Stimulated activated CD8-positive, alpha-beta memory T cell treated with anti-CD3 and anti-CD28 coated beads, Interleukin-15, amount 100 ng/mL, for 1 hour (primary cell): ENCODE data around the gene GPR146.
"Not testable (repeated sequence)": the region's sequence is repeated elsewhere in the genome, so short reads cannot be mapped to it uniquely, and the experiment has no call there.

Experiments used
- DNase-seq: peaks from one replicate; pipeline ENCODE4 v3.0.0-alpha.2; 2020; ENCODE audit warnings: low read depth

GPR146 gene

DNA sequence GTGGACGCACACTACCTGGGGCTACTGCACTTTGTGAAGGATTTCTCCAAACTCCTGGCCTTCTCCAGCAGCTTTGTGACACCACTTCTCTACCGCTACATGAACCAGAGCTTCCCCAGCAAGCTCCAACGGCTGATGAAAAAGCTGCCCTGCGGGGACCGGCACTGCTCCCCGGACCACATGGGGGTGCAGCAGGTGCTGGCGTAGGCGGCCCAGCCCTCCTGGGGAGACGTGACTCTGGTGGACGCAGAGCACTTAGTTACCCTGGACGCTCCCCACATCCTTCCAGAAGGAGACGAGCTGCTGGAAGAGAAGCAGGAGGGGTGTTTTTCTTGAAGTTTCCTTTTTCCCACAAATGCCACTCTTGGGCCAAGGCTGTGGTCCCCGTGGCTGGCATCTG lies 14.0 kb downstream of the GPR146 start:
- no peak for DNase-seq

DNA sequence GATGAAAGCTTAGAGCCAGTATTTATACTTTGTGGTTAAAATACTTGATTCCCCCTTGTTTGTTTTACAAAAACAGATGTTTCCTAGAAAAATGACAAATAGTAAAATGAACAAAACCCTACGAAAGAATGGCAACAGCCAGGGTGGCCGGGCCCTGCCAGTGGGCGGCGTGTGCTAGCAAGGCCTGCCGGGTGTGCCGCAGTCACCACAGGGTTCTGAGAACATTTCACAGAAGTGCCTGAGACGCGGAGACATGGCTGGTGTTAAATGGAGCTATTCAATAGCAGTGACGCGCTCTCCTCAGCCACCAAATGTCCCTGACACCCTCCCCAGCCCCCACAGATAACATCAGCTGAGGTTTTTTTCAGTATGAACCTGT lies 14.5 kb downstream of the GPR146 start:
- no peak for DNase-seq

DNA sequence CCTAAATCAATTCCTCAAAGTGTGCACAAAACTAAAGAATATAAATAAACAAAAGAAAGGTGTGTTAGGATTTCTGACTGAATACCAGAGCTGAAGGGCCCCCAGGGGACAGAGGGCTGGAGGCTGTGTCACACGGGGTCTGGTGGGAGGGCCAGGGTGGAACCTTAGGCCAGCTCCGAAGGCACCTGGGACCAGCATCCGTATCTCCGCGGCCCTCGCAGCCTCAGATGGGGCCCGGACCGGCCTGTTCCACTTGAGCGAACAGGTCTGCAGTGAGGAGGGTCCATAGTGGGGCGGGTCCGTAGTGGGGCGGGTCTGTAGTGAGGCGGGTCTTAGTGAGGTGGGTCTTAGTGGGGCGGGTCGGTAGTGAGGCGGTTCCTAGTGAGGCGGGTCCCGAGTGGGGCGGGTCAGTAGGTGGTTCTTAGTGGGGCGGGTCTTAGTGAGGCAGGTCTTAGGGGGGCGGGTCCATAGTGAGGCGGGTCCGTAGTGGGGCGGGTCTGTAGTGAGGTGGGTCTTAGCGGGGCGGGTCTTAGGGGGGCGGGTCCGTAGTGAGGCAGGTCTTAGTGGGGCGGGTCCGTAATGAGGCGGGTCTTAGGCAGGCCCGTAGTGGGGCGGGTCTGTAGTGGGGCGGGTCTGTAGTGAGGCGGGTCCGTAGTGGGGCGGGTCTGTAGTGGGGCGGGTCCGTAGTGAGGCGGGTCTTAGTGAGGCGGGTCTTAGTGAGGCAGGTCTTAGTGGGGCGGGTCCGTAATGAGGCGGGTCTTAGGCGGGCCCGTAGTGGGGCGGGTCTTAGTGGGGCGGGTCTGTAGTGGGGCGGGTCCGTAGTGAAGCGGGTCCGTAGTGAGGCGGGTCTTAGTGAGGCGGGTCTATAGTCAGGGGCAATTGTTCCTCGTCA lies 15.1 kb downstream of the GPR146 start:
- no peak for DNase-seq

DNA sequence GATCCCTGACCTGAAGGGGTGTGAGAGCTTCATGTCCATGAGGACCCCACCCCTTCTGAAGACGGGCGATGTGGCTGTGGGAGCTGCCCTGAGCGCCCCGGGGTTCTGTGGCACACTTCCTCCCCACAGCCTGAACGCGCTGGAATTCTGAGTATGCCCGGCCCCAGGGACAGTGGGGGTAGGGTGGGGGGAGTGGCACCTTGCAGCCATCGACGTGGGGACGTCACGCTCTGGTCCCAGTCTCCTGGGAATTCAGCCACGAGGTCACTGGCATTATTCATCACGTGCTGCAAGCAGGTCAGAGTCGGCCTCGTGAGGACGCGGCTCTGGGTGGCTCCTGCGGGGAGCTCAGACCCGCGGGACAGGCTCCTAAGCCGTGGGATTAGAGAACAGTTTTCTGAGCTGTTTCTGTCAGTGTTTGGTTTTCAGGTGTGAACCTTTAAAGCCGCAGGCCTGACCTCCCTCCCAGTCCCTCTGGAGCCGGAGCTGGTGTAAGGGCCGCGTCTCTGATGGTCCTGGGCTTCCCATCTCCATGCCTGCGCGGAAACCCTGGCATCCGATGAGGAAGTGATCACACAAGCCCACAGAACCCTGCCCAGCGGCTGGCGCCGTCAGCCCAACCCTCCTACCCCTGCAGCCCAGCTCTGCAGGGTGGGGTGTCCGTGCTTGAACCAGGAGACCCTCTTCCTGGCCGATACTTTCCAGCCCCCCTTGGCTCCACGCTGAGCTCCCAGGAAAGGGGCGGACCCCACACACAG lies 16.1 kb downstream of the GPR146 start:
- no peak for DNase-seq

DNA sequence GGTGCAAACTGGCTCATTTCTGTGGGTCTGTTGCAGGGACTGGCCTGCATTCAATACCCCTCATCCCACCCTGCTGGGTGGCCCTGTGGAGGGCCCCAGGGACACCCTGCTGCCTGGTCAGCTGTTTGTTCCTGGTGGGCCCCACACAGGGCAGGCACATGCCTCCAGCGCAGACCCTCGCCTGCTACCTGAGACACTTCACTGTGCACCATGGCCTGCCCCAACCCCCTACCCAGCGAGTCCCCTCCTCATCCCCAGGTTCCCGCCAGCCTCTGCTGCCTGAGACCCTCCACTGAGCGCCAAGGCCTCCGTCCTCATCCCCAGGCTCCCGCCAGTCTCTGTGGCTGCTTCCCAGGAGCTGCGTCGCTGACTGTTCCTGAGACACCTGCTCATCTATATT lies 16.8 kb downstream of the GPR146 start:
- no peak for DNase-seq

DNA sequence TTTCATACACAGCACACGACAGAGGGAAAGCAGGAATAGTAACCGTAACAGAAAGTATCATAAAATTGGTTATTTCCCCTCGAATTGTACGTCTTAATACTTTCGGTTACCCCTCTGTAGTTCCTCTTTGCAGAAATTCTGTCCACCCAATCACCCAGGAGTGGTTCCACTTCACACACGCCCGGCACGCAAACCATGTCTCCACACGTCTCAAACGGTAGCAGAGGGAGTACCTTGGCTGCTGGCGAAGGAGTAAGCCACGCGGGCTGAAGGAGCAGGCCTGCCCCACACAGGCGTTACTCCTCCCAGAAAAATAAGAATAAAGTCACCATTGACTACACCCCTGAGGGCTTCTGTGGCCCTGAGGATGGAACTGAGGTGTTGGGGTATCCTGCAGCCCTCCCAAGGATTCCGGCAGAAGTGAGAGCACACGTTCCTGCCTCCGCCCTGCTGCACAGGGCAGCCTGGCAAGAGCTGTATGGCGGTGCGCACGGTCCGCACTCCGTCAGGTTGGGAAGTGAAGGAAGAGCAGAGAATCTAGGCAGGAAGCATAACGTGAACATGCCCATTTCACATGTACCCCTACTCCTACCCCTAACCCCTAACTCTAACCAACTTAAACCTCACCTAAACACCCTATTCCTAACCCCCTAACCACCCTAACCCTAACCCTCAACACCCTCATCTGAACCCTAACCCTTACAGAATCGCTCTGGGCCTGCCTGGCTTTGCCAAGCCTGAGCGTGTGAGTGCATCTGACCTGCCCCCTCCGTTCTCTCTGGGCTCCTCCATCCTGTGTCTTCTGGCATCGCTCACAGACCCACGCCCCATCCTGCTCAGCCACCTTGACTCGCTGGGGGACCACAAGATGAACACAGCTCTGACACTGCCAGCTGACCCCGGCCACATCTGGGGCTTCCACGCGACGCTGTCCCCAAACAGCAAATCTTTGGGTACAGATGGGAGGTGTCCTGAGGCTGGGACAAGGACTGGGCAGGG lies 18.2 kb downstream of the GPR146 start:
- no peak for DNase-seq

DNA sequence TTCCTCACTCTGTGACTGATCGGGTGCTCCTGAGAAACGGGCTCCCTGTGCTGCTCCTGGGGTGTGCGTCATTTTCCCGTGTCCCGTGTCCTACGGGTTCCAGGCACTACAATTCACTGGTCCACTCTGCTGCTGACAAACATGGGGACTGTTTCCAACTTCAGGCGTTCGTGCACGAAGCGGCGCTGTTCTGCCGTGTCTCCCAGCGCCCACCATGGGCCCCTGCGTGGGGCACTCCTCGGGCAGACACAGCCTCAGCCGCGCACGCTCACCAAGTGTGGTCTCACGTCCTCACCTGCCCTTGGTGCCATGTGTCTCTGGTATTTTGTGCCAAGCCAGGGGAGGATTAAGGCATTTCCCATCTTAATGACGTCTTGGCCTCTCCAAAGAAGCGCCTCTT lies 19.0 kb downstream of the GPR146 start:
- no peak for DNase-seq

DNA sequence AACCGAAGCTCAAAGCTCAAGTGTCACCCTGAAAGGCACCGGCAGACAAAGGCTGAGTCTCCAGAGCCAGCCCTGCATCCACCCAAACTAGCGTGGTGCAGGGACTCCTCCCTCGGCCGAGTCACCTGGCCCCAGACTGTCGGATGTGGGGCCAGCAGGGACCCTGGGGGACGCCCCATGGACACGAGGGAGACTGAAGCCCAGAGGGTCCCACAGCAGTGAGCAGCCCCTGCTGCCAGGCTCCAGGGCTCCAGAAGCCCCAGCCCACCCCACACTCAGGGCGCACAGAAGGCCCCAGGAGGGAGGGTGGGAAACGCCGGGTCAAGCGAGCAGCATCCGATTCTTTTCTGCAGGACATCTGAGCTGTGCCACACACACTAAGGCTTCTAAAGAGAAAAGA lies 20.2 kb downstream of the GPR146 start:
- DNase-seq, result no peak

DNA sequence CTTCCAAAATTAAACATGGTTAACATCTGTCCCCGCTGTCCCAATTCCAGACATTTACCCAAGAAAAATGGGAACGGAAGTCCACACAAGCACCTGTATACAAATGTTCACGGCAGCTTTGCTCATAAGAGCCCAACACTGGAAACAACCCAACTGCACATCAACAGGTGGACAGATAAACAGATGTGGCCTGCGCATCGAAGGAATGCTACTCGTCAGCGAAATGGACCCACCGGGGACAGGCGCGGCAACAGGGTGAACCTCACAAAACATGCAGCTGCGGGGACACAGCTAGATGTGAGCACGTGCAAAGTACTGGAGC lies 20.9 kb downstream of the GPR146 start:
- no peak for DNase-seq

DNA sequence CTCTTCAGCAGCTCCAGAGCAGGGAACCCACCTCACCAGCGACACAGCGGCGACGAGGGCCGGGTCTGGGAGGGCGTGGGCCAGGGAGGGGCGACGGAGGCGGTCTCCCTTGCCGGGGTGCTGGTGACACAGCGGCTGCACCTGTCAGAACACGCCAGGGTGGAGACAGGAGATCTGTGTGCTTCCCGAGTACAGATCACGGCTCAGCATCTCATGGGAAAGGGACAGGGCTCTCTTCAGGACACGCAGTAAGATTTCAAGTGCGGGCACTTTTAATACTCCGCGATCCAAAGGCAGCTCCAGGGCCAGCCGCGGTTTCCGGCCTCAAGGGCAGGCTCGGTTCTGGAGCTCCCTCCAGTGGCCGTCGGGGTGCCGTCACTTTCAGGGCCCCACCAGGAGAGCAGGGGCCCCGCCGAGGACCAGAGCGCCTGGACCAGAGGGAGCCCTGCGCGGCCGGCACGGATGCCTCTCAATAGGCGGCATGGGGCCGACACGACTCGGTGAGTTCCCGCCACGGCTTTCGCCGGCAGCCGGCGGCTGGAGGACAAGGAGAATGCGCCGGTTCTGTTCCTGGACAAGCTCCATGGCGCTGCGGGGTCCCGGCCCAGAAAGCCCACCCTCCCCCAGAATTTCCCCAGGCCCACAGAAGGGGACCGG lies 21.4 kb downstream of the GPR146 start:
- DNase-seq, result peak; percentile 74

DNA sequence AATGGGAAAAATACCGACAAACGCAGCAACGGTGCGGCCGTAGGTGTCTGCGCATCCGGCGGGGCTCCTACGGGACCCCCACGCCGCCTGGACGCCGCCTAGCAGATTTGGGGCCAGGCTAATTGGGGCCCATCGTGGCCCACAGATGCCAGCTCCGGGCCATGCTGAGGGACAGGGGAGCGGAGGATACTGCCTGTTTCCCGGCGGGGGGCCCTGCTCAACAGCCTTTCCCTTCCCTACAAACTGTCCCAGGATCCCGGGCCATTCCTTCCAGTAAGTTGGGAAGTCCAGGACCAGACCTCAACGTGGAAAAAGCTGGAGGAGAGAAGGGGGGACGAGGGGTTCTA lies 21.9 kb downstream of the GPR146 start:
- DNase-seq, result no peak

DNA sequence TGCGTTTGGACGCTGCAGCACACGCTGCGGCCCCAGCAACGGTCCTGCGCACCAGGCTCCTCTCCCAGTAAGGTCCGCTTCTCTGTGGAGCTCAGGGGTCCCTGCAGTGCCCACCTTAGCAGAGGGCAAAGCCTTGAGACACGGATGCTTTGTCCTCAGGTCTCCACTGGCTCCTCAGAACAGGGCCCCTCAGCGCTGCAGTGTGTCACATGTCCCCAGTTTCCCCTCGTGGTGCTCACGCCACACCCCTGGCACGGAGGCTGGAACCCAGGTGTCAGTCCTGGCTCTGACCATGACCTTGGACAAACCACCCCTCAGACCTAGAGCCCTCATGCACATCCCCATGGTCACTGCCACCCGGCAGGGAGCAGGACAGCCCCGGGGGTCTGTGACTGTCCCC lies 23.7 kb downstream of the GPR146 start:
- DNase-seq, result no peak

DNA sequence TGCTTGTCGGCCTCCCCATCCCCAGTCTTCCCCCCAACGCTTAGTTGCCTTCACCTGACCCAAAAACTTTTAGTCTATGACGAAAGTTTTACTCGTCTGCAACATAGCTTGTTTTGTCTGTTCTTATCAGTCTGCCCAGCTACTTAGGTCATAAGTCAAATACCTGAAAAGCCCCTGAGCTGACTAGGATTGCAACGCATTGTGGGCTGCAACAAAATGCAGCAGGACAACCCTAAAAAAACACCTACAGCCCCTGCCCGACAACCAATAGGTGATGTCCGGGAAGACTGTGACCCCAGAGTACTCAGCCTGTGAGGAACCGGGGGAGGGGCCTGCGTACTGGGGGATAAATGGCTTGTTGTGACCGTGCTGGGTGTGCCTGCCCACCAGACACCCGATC lies 24.3 kb downstream of the GPR146 start:
- no peak for DNase-seq

DNA sequence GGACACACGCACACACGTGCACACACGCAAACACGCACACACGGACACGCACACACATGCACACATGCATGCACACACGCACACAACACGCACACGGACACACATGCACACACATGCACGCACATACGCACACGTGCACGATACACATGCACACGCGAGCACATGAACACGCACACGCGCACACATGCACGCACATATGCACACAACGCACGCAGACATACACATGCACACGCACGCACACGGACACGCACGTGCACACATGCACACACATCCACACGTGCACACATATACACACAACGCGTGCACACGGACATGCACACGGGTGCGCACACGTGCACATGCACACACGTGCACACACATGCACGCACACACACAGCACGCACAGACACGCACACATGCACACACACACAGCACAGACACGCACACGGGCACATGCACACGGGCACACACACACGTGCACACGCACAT lies 26.2 kb downstream of the GPR146 start:
- DNase-seq, result no peak

DNA sequence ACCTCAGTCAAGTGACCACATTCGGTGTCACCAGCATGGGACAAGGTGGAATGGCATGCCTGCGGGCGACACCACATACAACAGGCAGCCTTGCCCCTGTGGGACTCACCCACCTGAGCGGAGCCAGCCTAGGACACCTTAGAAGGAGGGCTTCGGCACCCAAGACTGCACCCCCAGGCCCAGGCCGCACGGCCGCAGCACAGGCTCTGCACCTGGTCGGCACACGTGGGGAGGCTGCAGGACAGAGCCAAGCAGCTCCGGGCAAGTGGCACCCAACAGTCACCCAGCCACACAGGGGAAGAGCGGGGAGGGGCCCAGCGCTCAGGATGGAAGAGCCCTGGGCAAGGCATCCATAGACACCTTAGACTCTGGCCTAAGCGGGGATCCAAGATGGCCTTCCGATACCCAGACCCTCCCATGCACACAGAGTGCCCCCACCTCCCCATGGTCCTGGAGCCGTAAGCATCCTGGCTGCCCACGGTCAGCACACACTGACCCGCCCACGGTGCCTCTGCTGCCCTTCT lies 27.4 kb downstream of the GPR146 start:
- no peak for DNase-seq

DNA sequence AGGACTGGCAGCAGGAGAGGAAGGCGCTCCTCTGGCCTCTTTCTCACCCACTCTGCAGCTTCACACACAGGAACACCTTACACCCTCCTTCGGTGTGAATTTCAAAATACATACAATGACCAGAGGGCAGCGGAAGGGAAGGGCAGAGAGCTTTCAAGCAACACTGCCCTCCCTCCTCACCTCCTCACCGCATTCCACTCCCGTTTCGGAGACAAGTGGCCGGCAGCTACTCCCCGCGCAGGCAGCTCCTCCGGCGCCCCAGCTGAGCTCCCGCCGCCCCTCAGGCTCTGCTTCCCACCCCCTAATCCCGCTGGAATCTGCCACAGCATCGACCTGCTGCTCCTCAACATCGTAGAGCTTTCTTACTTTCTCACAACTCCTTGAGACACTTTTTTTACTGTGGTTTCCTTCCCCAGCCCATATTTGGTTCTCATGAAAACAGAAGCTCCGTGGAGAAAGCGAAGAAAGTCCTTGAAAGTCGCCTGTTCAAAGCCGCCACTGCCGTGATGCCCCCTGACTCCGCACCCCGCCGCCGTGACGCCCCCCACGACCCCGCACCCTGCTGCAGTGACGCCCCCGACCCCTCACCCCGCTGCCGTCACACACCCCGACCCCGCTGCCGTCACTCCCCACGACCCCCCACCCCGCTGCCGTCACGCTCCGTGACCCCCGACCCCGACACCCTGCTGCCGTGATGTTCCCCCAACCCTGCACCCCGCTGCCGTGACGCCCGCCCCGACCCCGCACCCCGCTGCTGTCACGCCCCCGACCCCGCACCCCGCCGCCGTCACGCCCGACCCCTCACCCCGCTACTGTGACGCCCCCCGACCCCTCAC lies 29.0 kb downstream of the GPR146 start:
- no peak for DNase-seq

DNA sequence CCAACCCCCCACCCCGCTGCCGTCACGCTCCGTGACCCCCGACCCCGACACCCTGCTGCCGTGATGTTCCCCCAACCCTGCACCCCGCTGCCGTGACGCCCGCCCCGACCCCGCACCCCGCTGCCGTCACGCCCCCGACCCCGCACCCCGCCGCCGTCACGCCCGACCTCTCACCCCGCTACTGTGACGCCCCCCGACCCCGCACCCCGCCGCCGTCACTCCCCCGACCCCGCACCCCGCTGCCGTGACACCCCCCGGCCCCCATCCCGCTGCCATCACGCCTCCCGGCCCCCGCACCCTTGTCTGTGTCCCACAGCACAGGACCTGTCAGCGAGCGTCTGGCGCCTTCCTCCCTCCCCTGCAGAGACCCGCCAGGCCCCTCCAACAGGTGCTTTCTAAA lies 29.7 kb downstream of the GPR146 start:
- DNase-seq, result not testable (repeated sequence)

DNA sequence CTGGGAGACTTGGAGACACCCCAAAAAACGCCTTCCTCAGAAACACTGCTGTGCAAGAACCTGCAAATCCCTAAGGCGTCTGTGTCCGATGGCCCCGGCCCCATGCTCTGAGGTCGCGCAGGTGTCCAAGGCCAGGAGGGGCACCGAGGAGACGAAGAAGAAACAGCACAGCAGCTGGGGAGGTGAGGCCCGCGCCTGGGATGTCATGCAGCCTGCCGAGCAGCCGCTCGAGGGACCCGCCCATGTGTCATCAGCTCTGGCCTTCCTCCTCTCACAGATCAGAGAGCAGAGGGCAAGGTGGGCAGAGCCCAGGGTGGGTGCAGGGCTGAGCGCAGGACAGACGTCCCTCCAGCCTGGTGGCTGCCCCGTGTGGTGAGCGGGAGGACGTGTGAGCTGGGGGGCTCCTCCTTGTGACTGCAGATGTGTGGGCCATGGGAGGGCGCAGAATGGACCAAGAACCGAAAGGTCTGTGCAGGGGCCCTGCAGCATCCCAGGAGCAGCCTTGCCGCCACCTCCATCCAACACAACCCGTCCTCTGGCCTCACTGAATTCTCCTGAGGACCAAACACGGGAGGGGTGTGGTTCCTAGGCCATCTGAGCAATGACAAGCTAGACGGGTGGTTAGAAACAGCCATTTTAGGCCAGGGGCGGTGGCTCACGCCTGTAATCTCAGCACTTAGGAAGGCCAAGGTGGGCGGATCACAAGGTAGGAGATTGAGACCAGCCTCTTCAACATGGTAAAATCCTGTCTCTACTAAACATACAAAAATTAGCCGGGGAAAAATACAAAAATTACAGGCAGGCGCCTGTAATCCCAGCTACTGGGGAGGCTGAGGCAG lies 30.5 kb downstream of the GPR146 start:
- DNase-seq, result no peak

DNA sequence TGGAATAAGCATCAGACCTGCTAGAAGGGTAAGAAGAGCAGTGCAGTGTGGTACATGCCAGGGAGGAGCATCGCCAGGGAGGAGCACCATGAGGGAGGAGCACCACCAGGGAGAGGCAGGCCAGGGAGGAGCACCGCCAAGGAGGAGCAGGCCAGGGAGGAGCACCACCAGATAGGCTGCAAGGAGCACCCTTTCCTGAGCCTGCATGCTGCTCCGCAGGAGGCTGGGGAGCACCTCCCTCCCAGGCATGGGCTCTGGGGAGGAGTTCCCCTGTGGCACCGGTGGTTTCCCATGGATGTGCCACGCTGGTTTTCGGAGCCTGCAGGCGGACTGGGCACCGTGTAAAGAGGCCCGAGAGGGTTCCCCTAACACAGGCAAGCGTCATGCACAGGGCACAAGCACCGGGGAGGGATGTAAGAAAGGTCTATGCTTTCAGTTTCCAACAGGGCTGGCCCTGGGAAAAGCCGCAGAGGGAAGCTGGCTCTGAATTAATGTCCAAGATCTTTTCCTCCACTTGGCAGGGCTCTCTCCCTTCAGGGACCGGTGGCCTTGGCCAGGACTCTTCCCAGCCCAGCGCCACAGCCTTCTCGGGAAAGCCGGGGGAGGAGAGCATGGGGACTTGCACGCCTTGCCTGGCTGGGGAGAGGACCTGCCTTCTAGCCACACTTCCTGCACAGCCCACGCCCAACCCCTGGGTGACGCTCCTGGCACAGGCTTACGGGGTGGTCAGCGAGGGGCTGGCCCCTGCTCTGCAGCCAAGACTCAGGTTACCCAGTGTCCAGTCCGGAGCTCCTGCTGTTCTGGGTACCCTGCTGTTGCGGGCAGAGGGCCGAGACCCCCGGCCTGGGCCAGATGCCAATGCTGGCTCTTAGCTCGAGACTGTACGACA lies 32.1 kb downstream of the GPR146 start:
- no peak for DNase-seq
